ENCODE measurements around the gene N4BP3.
A peak's percentile ranks its signal among the peaks of the same experiment; 100 is the strongest.
"Not testable (repeated sequence)": the region's sequence is repeated elsewhere in the genome, so short reads cannot be mapped to it uniquely, and the experiment has no call there.

Gene N4BP3, protein sequence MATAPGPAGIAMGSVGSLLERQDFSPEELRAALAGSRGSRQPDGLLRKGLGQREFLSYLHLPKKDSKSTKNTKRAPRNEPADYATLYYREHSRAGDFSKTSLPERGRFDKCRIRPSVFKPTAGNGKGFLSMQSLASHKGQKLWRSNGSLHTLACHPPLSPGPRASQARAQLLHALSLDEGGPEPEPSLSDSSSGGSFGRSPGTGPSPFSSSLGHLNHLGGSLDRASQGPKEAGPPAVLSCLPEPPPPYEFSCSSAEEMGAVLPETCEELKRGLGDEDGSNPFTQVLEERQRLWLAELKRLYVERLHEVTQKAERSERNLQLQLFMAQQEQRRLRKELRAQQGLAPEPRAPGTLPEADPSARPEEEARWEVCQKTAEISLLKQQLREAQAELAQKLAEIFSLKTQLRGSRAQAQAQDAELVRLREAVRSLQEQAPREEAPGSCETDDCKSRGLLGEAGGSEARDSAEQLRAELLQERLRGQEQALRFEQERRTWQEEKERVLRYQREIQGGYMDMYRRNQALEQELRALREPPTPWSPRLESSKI
- 28.2 to 63.4 (median 40.1) reads per million in 9 experiments for total RNA-seq

DNA sequence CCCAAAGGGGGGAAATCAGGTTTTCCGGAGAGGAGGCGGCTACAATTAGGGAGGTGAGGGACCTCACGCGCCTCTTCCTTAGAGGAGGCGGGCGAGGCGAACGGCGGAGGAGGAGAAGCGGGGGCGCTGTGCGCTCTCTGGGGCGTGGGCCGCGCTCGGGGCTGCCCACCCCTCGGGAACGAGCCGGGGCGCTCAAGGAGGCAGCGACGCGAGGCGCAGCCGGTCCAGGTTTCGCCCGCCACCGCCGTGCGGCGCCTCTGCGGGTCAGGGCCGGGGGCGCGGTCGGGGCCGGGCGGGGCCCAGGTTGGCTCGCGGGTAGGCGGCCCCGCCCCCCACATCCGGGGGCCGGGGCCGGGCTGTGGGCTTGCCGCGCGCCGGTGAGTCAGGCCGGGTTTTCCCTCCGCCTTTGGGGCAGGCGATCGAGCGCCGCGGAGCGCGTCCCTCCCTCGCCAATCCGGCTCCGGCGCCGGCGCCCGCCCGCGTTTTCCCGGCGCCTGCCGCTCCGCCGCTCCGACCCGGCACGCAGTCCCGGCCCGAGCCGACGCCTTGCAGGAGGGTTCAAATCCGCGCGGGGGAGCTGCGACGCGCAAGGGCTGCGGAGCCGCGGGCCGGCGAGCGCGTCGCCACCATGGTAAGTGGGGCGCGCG lies at the start of gene N4BP3:
Gene N4BP3 (plus strand): TSS at position 392 of the 647 bp plus-strand sequence. CDS start 6,052 bp downstream, outside the sequence.
- Mint-ChIP-seq H3K4me3 (peak within 1 kb of the TSS; percentile 94 to 100), H3K27ac (peak within 1 kb of the TSS; percentile 92 to 98), H3K36me3 (ENCODE audit: insufficient read depth) (peaks cover 37% of the 10 kb centered on the region), H3K27me3 (peaks cover 0 to 6% of the 10 kb centered on the region in 2 donors), H3K9me3 (no peaks in the 10 kb centered on the region), H3K4me1 (ENCODE audit: low read depth in 2 of 2) (peaks cover 34 to 36% of the 10 kb centered on the region in 2 donors)
- DNase-seq (peak; percentile 73 to 83 (median 80)), ATAC-seq (replicated peaks) (peak; percentile 41)

DNA sequence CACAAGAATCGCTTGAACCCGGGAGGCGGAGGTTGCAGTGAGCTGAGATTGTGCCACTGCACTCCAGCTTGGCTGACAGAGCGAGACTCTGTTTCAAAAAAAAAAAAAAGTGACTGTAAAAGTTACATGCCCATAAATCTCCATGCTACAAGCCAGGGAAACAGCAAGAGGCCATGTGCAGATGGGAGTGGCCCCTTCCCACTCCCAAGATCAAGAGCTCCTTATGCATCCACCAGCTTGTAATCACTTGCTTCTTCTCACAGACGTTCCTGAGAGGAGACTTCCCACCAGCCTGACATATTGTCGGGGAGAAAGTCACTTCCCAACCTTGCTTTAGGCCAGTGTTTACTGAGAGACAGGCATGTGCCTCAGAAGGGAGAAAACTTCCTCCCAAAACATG lies 45.6 kb upstream of the N4BP3 start:
- DNase-seq = no peak
- no peaks in the 10 kb centered on the region for H3K9me3 Mint-ChIP-seq
- no peak overlapping the region for H3K4me3 Mint-ChIP-seq
- H3K36me3 Mint-ChIP-seq (ENCODE audit: insufficient read depth) = no peaks in the 10 kb centered on the region
- ATAC-seq (replicated peaks) = no peak
- peaks cover 0 to 26% of the 10 kb centered on the region in 2 donors for H3K27me3 Mint-ChIP-seq
- peaks cover 0 to 4% of the 10 kb centered on the region in 2 donors for H3K4me1 Mint-ChIP-seq (ENCODE audit: low read depth in 2 of 2)
- no peak overlapping the region for H3K27ac Mint-ChIP-seq

DNA sequence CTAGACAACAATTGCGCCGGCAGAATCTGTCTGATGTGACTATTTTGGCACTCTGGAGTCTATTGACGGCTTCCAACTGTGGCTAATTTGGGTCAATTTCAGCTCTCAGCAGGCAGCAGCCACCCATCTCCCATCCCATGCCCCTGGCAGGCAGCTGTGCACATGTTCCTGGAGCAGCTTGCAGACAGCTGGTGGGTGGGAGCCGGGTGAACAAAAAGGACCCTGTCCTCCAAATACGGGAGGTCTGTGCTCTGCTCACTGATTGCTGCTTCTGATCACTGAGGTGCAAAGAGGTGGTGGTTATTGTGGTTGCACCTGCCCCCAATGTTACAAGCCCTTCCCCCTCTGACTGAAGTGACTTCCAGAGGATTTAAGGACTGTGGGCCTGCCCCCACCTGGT lies 45.0 kb upstream of the N4BP3 start:
- peaks cover 0 to 4% of the 10 kb centered on the region in 2 donors for H3K4me1 Mint-ChIP-seq (ENCODE audit: low read depth in 2 of 2)
- DNase-seq (no peak), ATAC-seq (replicated peaks) (no peak)
- H3K9me3 Mint-ChIP-seq = no peaks in the 10 kb centered on the region
- no peaks in the 10 kb centered on the region for H3K36me3 Mint-ChIP-seq (ENCODE audit: insufficient read depth)
- no peak overlapping the region for H3K4me3 Mint-ChIP-seq
- H3K27me3 Mint-ChIP-seq = peaks cover 0 to 26% of the 10 kb centered on the region in 2 donors
- no peak overlapping the region for H3K27ac Mint-ChIP-seq

DNA sequence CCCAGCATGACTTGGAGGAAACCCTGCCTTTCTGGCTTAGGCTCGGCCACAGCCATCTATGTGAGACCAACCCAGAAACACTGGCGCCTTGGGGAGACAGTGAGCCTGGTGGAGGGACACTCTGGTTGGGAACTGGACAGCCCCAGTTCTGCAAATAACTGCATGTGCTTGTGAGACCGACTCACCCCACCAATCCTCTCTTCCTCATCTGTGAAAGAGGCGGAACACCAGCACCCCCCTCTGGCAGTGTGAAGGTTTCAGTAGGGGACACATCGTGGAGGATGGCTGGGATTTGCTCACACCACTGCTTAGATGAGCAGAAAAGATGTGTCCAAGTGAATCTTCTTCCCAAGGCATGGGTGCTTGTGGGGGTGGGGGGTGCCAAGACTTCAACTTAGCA lies 43.4 kb upstream of the N4BP3 start:
- ATAC-seq (replicated peaks) (no peak), DNase-seq (peak in 1 of 3 experiments; percentile 6)
- Mint-ChIP-seq H3K27me3 (peaks cover 6 to 31% of the 10 kb centered on the region in 2 donors), H3K36me3 (ENCODE audit: insufficient read depth) (no peaks in the 10 kb centered on the region), H3K27ac (no peak overlapping the region), H3K9me3 (no peaks in the 10 kb centered on the region), H3K4me3 (no peak overlapping the region), H3K4me1 (ENCODE audit: low read depth in 2 of 2) (peaks cover 0 to 4% of the 10 kb centered on the region in 2 donors)

DNA sequence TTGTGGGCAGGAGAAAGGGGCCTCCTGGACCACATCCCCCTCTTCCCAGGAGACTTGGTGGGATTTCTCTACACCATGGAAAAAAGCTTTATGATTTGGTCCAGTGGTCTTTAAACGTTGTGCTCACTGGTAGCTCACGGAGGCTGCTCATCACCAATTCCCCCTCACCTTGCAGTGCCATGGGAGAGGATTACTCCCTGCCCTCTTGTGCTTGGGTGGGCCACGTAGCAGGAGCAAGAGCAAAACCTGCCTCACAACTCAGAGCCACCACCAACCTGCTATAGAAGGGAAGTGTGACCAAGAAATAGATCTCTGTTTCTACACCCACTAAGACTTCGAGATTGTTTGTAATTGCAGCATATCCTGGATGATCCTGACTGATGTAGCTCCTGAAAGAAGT lies 42.2 kb upstream of the N4BP3 start:
- DNase-seq (no peak), ATAC-seq (replicated peaks) (no peak)
- Mint-ChIP-seq H3K4me3 (no peak overlapping the region), H3K36me3 (ENCODE audit: insufficient read depth) (no peaks in the 10 kb centered on the region), H3K27me3 (peaks cover 7 to 30% of the 10 kb centered on the region in 2 donors), H3K9me3 (no peaks in the 10 kb centered on the region), H3K4me1 (ENCODE audit: low read depth in 2 of 2) (peaks cover 0 to 6% of the 10 kb centered on the region in 2 donors), H3K27ac (no peak overlapping the region)

DNA sequence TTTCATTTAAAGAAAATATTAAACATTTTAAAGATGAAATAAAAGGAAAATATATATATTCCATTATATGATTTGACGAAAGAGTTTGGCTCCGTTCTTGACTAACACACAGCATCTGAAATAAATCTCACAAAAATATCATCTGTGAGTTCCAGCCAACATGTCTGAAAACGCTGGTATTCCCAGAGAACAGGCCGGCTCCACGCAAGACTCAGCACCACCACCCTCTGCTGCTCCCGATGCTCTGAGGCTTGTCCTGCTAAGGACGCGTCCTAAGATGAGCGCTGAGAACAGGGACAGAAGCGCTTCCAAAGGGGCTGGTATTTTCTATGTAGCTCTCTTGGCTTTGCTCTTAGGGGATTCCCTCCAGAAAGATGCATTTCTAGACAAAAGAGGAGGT lies 40.6 kb upstream of the N4BP3 start:
- no peak overlapping the region for H3K27ac Mint-ChIP-seq
- peaks cover 7 to 20% of the 10 kb centered on the region in 2 donors for H3K27me3 Mint-ChIP-seq
- DNase-seq = no peak
- peaks cover 0 to 6% of the 10 kb centered on the region in 2 donors for H3K4me1 Mint-ChIP-seq (ENCODE audit: low read depth in 2 of 2)
- no peak for ATAC-seq (replicated peaks)
- no peak overlapping the region for H3K4me3 Mint-ChIP-seq
- H3K9me3 Mint-ChIP-seq = no peaks in the 10 kb centered on the region
- no peaks in the 10 kb centered on the region for H3K36me3 Mint-ChIP-seq (ENCODE audit: insufficient read depth)

DNA sequence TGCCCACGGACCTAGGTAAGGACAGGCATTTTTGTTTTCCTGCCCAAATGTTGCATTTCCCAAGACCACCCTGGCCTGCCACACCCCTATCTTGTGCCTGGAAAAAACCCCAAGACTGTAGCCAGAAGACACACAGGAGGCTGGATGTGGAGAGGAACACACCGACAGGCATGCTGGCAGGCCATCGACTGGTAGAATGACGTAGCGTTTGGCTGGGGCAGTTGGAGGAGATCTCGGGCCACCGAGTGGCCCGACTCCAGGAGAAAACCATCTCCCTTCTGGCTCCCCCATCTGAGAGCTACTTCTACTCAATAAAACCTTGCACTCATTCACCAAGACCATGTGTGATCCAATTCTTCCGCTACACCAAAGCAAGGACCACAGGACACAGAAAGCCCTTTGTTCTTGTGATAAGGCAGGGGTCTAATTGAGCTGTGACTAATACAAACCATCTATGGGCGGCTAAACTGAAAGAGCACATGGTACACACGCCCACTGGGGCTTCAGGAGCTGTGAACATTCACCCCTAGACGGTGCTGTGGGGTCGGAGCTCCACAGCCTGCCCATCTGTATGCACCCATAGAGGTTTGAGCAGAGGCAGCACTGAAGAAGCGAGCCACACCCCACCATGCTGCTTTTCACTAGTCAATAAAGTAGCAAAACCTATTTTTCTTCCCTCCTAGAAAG lies 38.9 kb upstream of the N4BP3 start:
- H3K27ac Mint-ChIP-seq = no peak overlapping the region
- H3K9me3 Mint-ChIP-seq = no peaks in the 10 kb centered on the region
- no peak for ATAC-seq (replicated peaks)

DNA sequence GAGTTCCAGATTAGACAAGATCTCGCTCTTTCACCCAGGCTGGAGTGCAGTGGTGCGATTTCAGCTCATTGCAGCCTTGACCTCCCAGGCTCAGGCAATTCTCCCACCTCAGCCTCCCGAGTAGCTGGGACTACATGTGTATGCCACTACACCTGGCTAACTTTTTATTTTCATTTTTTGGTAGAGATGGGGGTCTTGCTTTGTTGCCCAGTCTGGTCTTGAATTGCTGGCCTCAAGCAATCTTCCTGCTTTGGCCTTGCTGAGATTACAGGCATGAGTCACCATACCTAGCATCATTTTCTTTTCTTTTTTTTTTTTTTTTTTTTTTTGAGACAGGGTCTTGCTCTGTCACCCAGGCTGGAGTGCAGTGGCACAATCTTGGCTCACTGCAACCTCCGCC lies 36.4 kb upstream of the N4BP3 start:
- H3K27me3 Mint-ChIP-seq = peaks cover 10 to 37% of the 10 kb centered on the region in 2 donors
- not testable (repeated sequence) for ATAC-seq (replicated peaks)

More for the DNA sequence above, 38.9 kb upstream of the N4BP3 start:
- Mint-ChIP-seq H3K27me3 (peaks cover 7 to 20% of the 10 kb centered on the region in 2 donors), H3K4me3 (no peak overlapping the region), H3K36me3 (ENCODE audit: insufficient read depth) (no peaks in the 10 kb centered on the region), H3K4me1 (ENCODE audit: low read depth in 2 of 2) (peaks cover 0 to 2% of the 10 kb centered on the region in 2 donors)
- DNase-seq = no peak

DNA sequence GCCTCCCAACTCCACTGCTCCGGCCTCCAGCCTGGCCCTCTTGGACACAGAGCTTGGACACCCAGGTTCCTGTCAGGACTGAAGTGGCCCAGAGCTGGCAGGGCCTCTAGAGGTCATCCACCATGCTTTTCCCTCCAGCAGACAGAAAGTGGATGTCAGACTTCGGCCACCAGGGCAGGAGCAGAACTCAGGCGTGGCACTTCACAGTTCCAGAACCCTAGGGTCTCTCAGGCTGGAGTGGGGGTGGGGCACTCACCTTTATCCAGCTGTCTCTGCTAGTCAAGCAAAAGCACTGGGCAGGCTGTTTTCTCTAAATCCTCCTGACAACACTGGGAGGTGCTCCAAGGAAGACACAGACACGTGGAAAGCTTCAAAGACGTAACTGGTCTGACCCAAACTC lies 35.6 kb upstream of the N4BP3 start:
- Mint-ChIP-seq H3K27me3 (peaks cover 12 to 40% of the 10 kb centered on the region in 2 donors), H3K9me3 (no peaks in the 10 kb centered on the region), H3K36me3 (ENCODE audit: insufficient read depth) (peaks cover 2% of the 10 kb centered on the region), H3K27ac (no peak overlapping the region), H3K4me3 (no peak overlapping the region), H3K4me1 (ENCODE audit: low read depth in 2 of 2) (peaks cover 0 to 2% of the 10 kb centered on the region in 2 donors)
- no peak for DNase-seq
- no peak for ATAC-seq (replicated peaks)

More for the DNA sequence above, 36.4 kb upstream of the N4BP3 start:
- DNase-seq; H3K9me3 Mint-ChIP-seq; H3K36me3 Mint-ChIP-seq (ENCODE audit: insufficient read depth); H3K27ac Mint-ChIP-seq; H3K4me3 Mint-ChIP-seq; H3K4me1 Mint-ChIP-seq (ENCODE audit: low read depth in 2 of 2): not testable (repeated sequence)

DNA sequence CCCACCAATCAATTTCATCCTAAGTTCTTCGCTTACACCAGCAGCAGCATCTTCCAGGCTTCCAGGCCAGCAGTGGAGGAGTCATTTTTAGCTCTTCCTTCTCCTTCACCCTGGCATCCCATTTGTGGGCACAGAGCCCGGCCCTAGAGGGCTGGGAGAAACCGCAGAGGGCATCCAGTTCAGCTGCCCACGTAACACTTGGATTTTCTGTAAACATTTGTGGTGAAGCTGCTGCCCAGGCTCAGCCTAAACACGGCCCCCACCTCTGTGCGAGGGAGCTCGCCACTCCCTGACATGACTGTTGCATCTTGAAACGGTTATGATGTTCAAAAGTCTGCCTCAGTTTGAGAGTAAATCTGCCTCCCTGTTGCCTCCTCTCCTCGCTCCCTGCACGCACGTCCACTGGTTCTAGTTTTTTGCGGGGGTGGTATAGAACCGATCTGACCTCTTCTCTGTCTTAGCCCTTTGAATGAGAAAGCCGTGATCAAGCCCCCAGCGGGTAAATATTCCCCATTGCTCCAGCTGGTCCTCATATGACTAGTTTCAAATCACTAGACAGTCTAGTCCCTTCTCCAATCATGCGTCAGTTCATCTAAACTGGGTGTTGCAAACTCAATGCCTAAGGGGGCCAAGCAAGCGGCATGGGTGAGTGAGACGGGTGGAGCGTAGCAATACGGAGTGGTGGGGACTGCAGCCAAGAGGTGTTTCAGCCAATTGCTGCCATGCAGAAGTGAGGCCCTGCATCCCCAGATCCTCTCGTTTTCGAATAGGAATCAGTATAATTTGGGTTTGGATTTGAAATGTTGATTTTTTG lies 34.9 kb upstream of the N4BP3 start:
- Mint-ChIP-seq H3K9me3 (no peaks in the 10 kb centered on the region), H3K4me1 (ENCODE audit: low read depth in 2 of 2) (peaks cover 0 to 2% of the 10 kb centered on the region in 2 donors), H3K4me3 (no peak overlapping the region), H3K36me3 (ENCODE audit: insufficient read depth) (peaks cover 4% of the 10 kb centered on the region), H3K27me3 (peaks cover 16 to 46% of the 10 kb centered on the region in 2 donors), H3K27ac (no peak overlapping the region)
- ATAC-seq (replicated peaks) (no peak), DNase-seq (no peak)

DNA sequence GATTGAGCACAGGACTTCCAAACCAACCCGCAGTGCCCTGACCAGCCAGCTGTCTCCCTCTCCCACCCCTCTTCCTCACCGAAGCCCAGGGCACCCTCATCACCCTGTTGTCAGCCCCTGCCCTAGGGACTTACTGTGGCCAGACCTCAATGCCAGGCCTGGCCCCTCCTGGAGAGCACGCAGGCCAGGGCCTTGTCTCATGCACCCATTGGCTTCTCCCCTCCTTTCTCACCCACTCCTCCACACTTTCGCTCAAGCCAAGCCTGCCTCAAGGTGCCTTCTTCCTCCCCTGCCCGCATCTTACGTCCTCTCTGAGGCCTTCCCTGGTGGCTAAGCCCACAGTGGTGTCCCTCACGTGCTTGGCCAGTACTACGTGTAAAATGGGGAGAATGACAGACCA lies 33.3 kb upstream of the N4BP3 start:
- no peak overlapping the region for H3K27ac Mint-ChIP-seq
- peaks cover 0 to 2% of the 10 kb centered on the region in 2 donors for H3K4me1 Mint-ChIP-seq (ENCODE audit: low read depth in 2 of 2)
- no peak for ATAC-seq (replicated peaks)
- peaks cover 24 to 50% of the 10 kb centered on the region in 2 donors for H3K27me3 Mint-ChIP-seq
- H3K9me3 Mint-ChIP-seq = no peaks in the 10 kb centered on the region
- H3K4me3 Mint-ChIP-seq = no peak overlapping the region
- H3K36me3 Mint-ChIP-seq (ENCODE audit: insufficient read depth) = peaks cover 6% of the 10 kb centered on the region
- no peak for DNase-seq

DNA sequence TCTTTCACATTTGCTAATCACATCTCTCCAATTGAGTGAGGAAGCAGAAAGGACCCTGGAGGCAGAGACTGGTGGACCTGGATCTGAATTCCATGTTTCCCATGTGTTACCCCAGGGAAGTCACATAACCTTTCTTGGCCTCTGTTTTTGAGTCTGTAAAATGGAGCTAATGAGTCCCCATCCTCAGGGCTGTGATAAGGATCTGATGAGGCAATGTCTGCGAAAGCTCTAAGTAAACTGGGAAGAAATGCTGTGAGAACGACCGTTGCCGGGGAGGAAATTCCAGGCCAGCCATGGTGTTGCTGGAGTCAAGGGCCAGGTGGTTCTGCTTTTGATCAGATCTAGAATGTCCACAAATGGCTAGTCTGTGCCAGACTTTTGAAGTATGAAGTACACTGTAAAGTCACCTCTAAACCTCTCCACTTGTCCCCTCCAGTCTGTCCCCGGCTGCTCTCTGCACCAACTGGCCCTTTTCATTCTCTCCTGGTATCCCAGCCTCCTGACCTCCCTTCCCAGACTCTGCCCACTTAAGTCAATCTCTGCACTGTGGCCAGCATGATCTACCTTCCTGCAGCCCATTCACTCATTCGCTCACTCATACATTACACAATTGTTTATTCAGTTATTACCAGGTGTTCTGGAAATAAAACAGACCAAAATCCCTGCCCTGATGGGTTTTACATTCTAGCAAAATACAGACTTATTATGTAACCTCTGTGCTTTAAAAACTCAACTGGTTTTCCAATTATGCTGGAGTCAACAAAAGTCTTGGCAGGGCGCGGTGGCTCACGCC lies 32.5 kb upstream of the N4BP3 start:
- H3K9me3 Mint-ChIP-seq = no peaks in the 10 kb centered on the region
- H3K4me1 Mint-ChIP-seq (ENCODE audit: low read depth in 2 of 2) = peaks cover 0 to 2% of the 10 kb centered on the region in 2 donors
- DNase-seq = no peak
- no peak for ATAC-seq (replicated peaks)
- peaks cover 6% of the 10 kb centered on the region for H3K36me3 Mint-ChIP-seq (ENCODE audit: insufficient read depth)
- H3K27me3 Mint-ChIP-seq = peaks cover 25 to 46% of the 10 kb centered on the region in 2 donors
- no peak overlapping the region for H3K27ac Mint-ChIP-seq
- H3K4me3 Mint-ChIP-seq = no peak overlapping the region
